H1 (cell line): ENCODE results near the gene MAMSTR. TPM values are rescaled to one million over a fixed set of nuclear protein-coding genes. Genes with fewer than 3 reads are reported as not detected.

ENCODE experiments used
- CEBPB ChIP-seq: IDR thresholded peaks from 2 replicates; pipeline ENCODE4 v1.6.1; 2012; ENCODE audit warnings: low read depth, low read length
- CTBP2 ChIP-seq: IDR thresholded peaks from 2 replicates; pipeline ENCODE4 v1.7.0; 2011; ENCODE audit warnings: borderline replicate concordance, mild to moderate bottlenecking, moderate library complexity, mixed read lengths, low read length; ENCODE audit not compliant: insufficient read depth, insufficient read length
- EGR1 ChIP-seq: IDR thresholded peaks from 2 replicates; pipeline ENCODE4 v1.6.1; 2011; ENCODE audit warnings: low read depth, low read length, borderline replicate concordance
- POLR2AphosphoS5 ChIP-seq: IDR thresholded peaks from 2 replicates; pipeline ENCODE4 v1.6.1; 2011; ENCODE audit warnings: low read depth, low read length
- SUZ12 ChIP-seq: fragments of 200-600 bp; sonication (generic); IDR thresholded peaks from 2 replicates; pipeline ENCODE4 v1.6.1; 2012; ENCODE audit warnings: mild to moderate bottlenecking, inconsistent platforms, low read length, moderate library complexity, mixed read lengths
- polyA plus RNA-seq, 7 experiments: library from polyadenylated mRNA; depleted of rRNA in 3 of 7; stranded (reverse) in 5 of 7; unstranded in 2 of 7; fragments of >200 nt in 5 of 7; fragments of 200-250 nt in 2 of 7; gene quantifications; 1 replicate in 5 of 7; 2 replicates in 1 of 7; 4 replicates in 1 of 7; pipeline versions ENCODE4 v1.2.1 to v1.2.3, GENCODE V29; 2011 to 2013; ENCODE audit warnings: missing spikeins in 2 of 7, mixed read lengths in 2 of 7
- total RNA-seq: library from RNA; stranded (reverse); fragmentation: NEBNext Ultra II Directional; extraction: Animal tissue kit (Norgen Biotek cat#: 25700); gene quantifications from 2 replicates; pipeline ENCODE4 v1.2.1, GENCODE V29; 2021

Gene MAMSTR
- total and polyA plus RNA-seq, 2 of the 8 experiments (the other 6 are each of a cell fraction or from before 2014, with no cell fraction given), result 2.0 to 2.3 TPM

DNA sequence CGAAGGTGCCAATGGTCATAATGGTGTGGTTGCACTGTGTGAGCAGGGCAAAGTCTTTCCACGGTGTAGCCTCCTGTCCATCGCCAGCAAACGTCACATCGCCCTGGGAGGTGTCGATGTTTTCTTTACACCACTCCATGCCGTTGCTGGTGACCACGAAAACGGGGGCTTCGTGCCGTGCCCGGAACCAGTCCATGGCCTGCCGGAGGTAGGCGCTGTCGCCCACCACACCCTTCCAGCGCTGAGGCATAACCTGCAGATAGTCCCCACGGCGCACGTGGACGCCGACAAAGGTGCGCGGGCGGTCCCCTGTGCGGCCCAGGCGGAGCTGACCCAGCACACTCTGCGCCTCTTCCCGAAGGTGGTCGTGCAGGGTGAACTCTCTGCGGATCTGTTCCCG is 30.8 kb upstream of the MAMSTR start (continued):
- TF ChIP-seq POLR2AphosphoS5 (no peak), EGR1 (no peak), CEBPB (no peak), CTBP2 (no peak), SUZ12 (no peak)
